ENCODE measurements around the gene TICRR. TPM values are rescaled to one million over a fixed set of nuclear protein-coding genes. Genes with fewer than 3 reads are reported as not detected.

The TICRR gene
- total RNA-seq, 1 experiment from 2014 or later, result 20.5 TPM

GRCh38 chr15:89665449-89666181 lies 90.3 kb downstream of the TICRR start:
- in situ Hi-C loops (cut with HindIII; ENCODE audit: low pct_unique_long_range_greater_than_20kb, low sequenced_read_pairs) (no loop called here), intact Hi-C loops (cut with micrococcal nuclease; ENCODE audit: unreplicated experiment) (no loop called here)
- Histone ChIP-seq H3K27ac (ENCODE audit: low read length) (peak overlapping the region; percentile 63), H3K4me1 (ENCODE audit: control insufficient read depth, insufficient read depth, low read length) (peaks cover 12% of the 10 kb centered on the region), H3K4me3 (ENCODE audit: low read depth in 2 of 2, low read length in 2 of 2) (peak overlapping the region; percentile 45 to 51), H3K9me3 (ENCODE audit: control insufficient read depth, insufficient read depth, low read depth, low read length) (no peaks in the 10 kb centered on the region), H3K27me3 (ENCODE audit: control insufficient read depth, insufficient read depth, low read length) (no peaks in the 10 kb centered on the region; the same call in 1 of the 2 replicates), H3K36me3 (ENCODE audit: control insufficient read depth, insufficient read depth, low read length) (no peaks in the 10 kb centered on the region)
- CTCF ChIA-PET, result interaction anchor here (0.6 kb wide), 1 partner anchor 74 kb away, joined by 3 read pairs; no protein-coding TSS in a partner anchor
- POLR2A ChIA-PET, result interaction anchor here (0.6 kb wide), 1 partner anchor 53 kb away, joined by 3 read pairs; no protein-coding TSS in a partner anchor
- DNase-seq (ENCODE audit: low read depth, low spot score) (no peak), ATAC-seq (peak; percentile 85)
- BruUV-seq (replicated peaks), result no TSS peak
- TF ChIP-seq POLR2AphosphoS5 (IDR thresholded peaks at IDR 0.05; ENCODE audit: low read depth, low read length) (no peak), TCF7L2 (IDR thresholded peaks at IDR 0.05; ENCODE audit: low read depth, low read length) (0 out of 2 replicates have a peak, but pooled peaks have one; percentile 14), REST (IDR thresholded peaks at IDR 0.05; ENCODE audit: insufficient read depth in 1 of 2, low read depth in 2 of 2, low read length in 1 of 2) (no peak), SIN3A (IDR thresholded peaks at IDR 0.05; ENCODE audit: borderline replicate concordance, insufficient read depth, low read depth, low read length) (no peak), CTCF (IDR thresholded peaks at IDR 0.05) (no peak)

GRCh38 chr15:89666184-89666857 lies 91.1 kb downstream of the TICRR start:
- CTCF ChIA-PET, result interaction anchor here (0.6 kb wide), 1 partner anchor 74 kb away, joined by 3 read pairs; no protein-coding TSS in a partner anchor
- peaks cover 12% of the 10 kb centered on the region for H3K4me1 ChIP-seq (ENCODE audit: control insufficient read depth, insufficient read depth, low read length)
- POLR2A ChIA-PET, result interaction anchor here (0.6 kb wide), 1 partner anchor 54 kb away, joined by 3 read pairs; no protein-coding TSS in a partner anchor
- intact Hi-C loops (cut with micrococcal nuclease; ENCODE audit: unreplicated experiment) (no loop called here), in situ Hi-C loops (cut with HindIII; ENCODE audit: low pct_unique_long_range_greater_than_20kb, low sequenced_read_pairs) (no loop called here)
- no peak for TF ChIP-seq POLR2AphosphoS5 (IDR thresholded peaks at IDR 0.05; ENCODE audit: low read depth, low read length)
- no peak for TF ChIP-seq SIN3A (IDR thresholded peaks at IDR 0.05; ENCODE audit: borderline replicate concordance, insufficient read depth, low read depth, low read length)
- TF ChIP-seq TCF7L2 (IDR thresholded peaks at IDR 0.05; ENCODE audit: low read depth, low read length), result no peak
- TF ChIP-seq REST (IDR thresholded peaks at IDR 0.05; ENCODE audit: insufficient read depth in 1 of 2, low read depth in 2 of 2, low read length in 1 of 2), result no peak
- TF ChIP-seq CTCF (IDR thresholded peaks at IDR 0.05), result no peak
- no peaks in the 10 kb centered on the region for H3K9me3 ChIP-seq (ENCODE audit: control insufficient read depth, insufficient read depth, low read depth, low read length)
- H3K27ac ChIP-seq (ENCODE audit: low read length), result no peak overlapping the region
- BruUV-seq (replicated peaks), result no TSS peak
- H3K36me3 ChIP-seq (ENCODE audit: control insufficient read depth, insufficient read depth, low read length), result no peaks in the 10 kb centered on the region
- H3K27me3 ChIP-seq (ENCODE audit: control insufficient read depth, insufficient read depth, low read length), result no peaks in the 10 kb centered on the region
- ATAC-seq (peak; percentile 35), DNase-seq (ENCODE audit: low read depth, low spot score) (no peak)
- peak overlapping the region; percentile 45 to 51 for H3K4me3 ChIP-seq (ENCODE audit: low read depth in 2 of 2, low read length in 2 of 2)
